ENCODE measurements around the gene MAP2K5.
A peak's percentile ranks its signal among the peaks of the same experiment; 100 is the strongest.

MAP2K5 gene

GRCh38 chr15:67839499-67839928 lies 297.0 kb downstream of the MAP2K5 start:
- DNase-seq (ENCODE audit: low spot score), result peak; percentile 69
- in situ Hi-C loops (cut with MboI; ENCODE audit: low pct_unique_long_range_greater_than_20kb, low sequenced_read_pairs, unreplicated experiment), result loop anchor here (10.0 kb wide), 2 partner anchors 375 to 895 kb away; no protein-coding TSS in a partner anchor
- no peak for TF ChIP-seq CTCF (IDR thresholded peaks at IDR 0.05; ENCODE audit: extremely low read depth, insufficient read depth, missing control alignments)

- DNase-seq (ENCODE audit: low spot score), result peak; percentile 93
- in situ Hi-C loops (cut with MboI; ENCODE audit: low pct_unique_long_range_greater_than_20kb, low sequenced_read_pairs, unreplicated experiment), result loop anchor here (10.0 kb wide), 2 partner anchors 375 to 895 kb away; no protein-coding TSS in a partner anchor
- no peak for TF ChIP-seq CTCF (IDR thresholded peaks at IDR 0.05; ENCODE audit: extremely low read depth, insufficient read depth, missing control alignments)
Measured at GRCh38 chr15:67839929-67840748, 297.6 kb downstream of the MAP2K5 start, which contains the start of gene RNU6-1. Gene RNU6-1 (minus strand): TSS chr15:67840045.

GRCh38 chr15:67840749-67841512 lies 298.4 kb downstream of the MAP2K5 start:
- in situ Hi-C loops (cut with MboI; ENCODE audit: low pct_unique_long_range_greater_than_20kb, low sequenced_read_pairs, unreplicated experiment), result no loop called here
- peak; percentile 37 for DNase-seq (ENCODE audit: low spot score)

GRCh38 chr15:67841513-67841762 lies 298.9 kb downstream of the MAP2K5 start:
- TF ChIP-seq CTCF (IDR thresholded peaks at IDR 0.05; ENCODE audit: extremely low read depth, insufficient read depth, missing control alignments), result no peak
- in situ Hi-C loops (cut with MboI; ENCODE audit: low pct_unique_long_range_greater_than_20kb, low sequenced_read_pairs, unreplicated experiment), result no loop called here
- no peak for DNase-seq (ENCODE audit: low spot score)

More at GRCh38 chr15:67840749-67841512, 298.4 kb downstream of the MAP2K5 start:
- TF ChIP-seq CTCF (IDR thresholded peaks at IDR 0.05; ENCODE audit: extremely low read depth, insufficient read depth, missing control alignments), result no peak

- DNase-seq (ENCODE audit: low spot score), result no peak
- in situ Hi-C loops (cut with MboI; ENCODE audit: low pct_unique_long_range_greater_than_20kb, low sequenced_read_pairs, unreplicated experiment), result no loop called here
- no peak for TF ChIP-seq CTCF (IDR thresholded peaks at IDR 0.05; ENCODE audit: extremely low read depth, insufficient read depth, missing control alignments)
Measured at GRCh38 chr15:67843092-67843501, 300.6 kb downstream of the MAP2K5 start.

- DNase-seq (ENCODE audit: low spot score), result no peak
- in situ Hi-C loops (cut with MboI; ENCODE audit: low pct_unique_long_range_greater_than_20kb, low sequenced_read_pairs, unreplicated experiment), result no loop called here
Measured at GRCh38 chr15:67843571-67844387, 301.3 kb downstream of the MAP2K5 start.

More at GRCh38 chr15:67843571-67844387, 301.3 kb downstream of the MAP2K5 start:
- TF ChIP-seq CTCF (IDR thresholded peaks at IDR 0.05; ENCODE audit: extremely low read depth, insufficient read depth, missing control alignments), result no peak

Measured in GM13977 (cell line).